Transverse colon (tissue), 4 donors: ENCODE measurements around the gene HRK. TPM values are rescaled to one million over a fixed set of nuclear protein-coding genes. Genes with fewer than 3 reads are reported as not detected.

Experiments
- DNase-seq: peaks from one replicate; pipeline ENCODE4 v3.0.0-alpha.2; 2019
- H3K27ac ChIP-seq, 4 donors: fragments of 200-600 bp; sonication (generic); 2 replicates each; pipeline ENCODE4 v1.5.1; 2016 to 2018; ENCODE audit warnings: inconsistent platforms in 4 of 4
- H3K27me3 ChIP-seq: fragments of 200-600 bp; sonication (generic); 2 replicates; pipeline ENCODE4 v1.5.1; 2017; ENCODE audit warnings: inconsistent platforms
- H3K36me3 ChIP-seq, 4 donors: fragments of 200-600 bp; sonication (generic); 2 replicates each; pipeline ENCODE4 v1.5.1; 2017 to 2019; ENCODE audit warnings: inconsistent platforms in 4 of 4
- H3K4me1 ChIP-seq, 4 donors: fragments of 200-600 bp; sonication (generic); 2 replicates each; pipeline ENCODE4 v1.5.1; 2017 to 2020; ENCODE audit warnings: inconsistent platforms in 4 of 4
- H3K4me3 ChIP-seq, 4 donors: fragments of 200-600 bp; sonication (generic); 1 replicate in 1 of 4; 2 replicates in 3 of 4; pipeline versions ENCODE4 v1.5.1 to v1.6.1; 2017 to 2019; ENCODE audit warnings: inconsistent platforms in 4 of 4
- H3K9me3 ChIP-seq, 2 donors: fragments of 200-600 bp; sonication (generic); 2 replicates each; pipeline ENCODE4 v1.5.1; 2017 to 2019; ENCODE audit warnings: inconsistent platforms in 2 of 2
- EP300 ChIP-seq: sonication (generic); formaldehyde crosslinking; IDR thresholded peaks from one replicate; pipeline ENCODE4 v1.6.1; 2017; ENCODE audit warnings: antibody characterized with exemption, low read depth
- POLR2A ChIP-seq: fragments of 450-650 bp; IDR thresholded peaks from one replicate; pipeline ENCODE4 v1.6.1; 2016; ENCODE audit warnings: antibody characterized with exemption, mild to moderate bottlenecking, moderate library complexity
- POLR2AphosphoS5 ChIP-seq, 3 donors: sonication (generic); formaldehyde crosslinking; IDR thresholded peaks; one replicate each; pipeline ENCODE4 v1.6.1; 2016; ENCODE audit warnings: antibody characterized with exemption in 3 of 3
- WGBS, 2 donors: methylation state at CpG; one replicate each; pipeline ENCODE4 v1.1.5; 2018; ENCODE audit warnings: low coverage in 1 of 2; 5-methylcytosine and 5-hydroxymethylcytosine counted together
- in situ Hi-C, 4 donors: fragments of 200-750 bp; cut with MboI; loops; one replicate each; pipeline versions ENCODE4 v1.15.0 to v1.15.1; 2017; ENCODE audit warnings: low sequenced_read_pairs in 3 of 4, low pct_ligation_motif_present in 1 of 4, low pct_unique_long_range_greater_than_20kb in 1 of 4
- intact Hi-C: fragments of 100-400 bp; cut with DNase I; formaldehyde crosslinking; loops from one replicate; pipeline ENCODE4 v1.15.1; 2023; ENCODE audit warnings: low total_unique reads
- total RNA-seq, 4 donors: library from RNA; depleted of rRNA; stranded (reverse); fragments of >200 nt; gene quantifications; one replicate each; pipeline ENCODE4 v1.1.0, GENCODE V29; 2016
- TF ChIP-seq, protein P1 (sequence below), 5 experiments: fragments of 200-600 bp in 3 of 5; fragments of 450-650 bp in 2 of 5; sonication (generic) in 3 of 5; IDR thresholded peaks; 1 replicate in 2 of 5; 2 replicates in 3 of 5; pipeline ENCODE4 v1.5.1; 2016 to 2017; ENCODE audit warnings: antibody characterized with exemption in 5 of 5, inconsistent platforms in 3 of 5, mild to moderate bottlenecking in 2 of 5, moderate library complexity in 1 of 5

HRK gene
- total RNA-seq, 4 donors from 2014 or later, result 0.48 TPM; not detected in 3

DNA sequence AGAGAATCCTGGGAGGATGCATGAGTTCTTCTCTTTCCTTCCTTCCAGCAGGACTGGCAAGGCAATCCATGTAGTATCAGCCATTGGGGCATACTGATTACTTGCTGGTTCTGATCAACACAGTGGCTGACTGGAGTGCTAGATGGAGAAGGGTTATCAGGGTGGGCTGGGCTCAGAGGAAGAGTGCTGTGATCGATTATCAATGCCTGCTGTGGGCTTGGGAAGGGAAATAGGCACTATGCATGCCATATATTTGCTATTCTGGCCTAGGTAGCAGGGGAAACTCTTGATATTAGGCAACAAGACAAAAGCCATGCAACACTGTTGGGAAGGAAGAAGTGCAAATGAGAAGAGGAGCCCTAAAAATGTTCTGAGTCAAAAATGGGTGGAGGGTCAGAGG lies 45.8 kb downstream of the HRK start:
- no peaks in the 10 kb centered on the region for H3K4me1 ChIP-seq
- no peak for DNase-seq
- H3K27me3 ChIP-seq, result no peaks in the 10 kb centered on the region
- no peaks in the 10 kb centered on the region for H3K9me3 ChIP-seq
- H3K36me3 ChIP-seq, result no peaks in the 10 kb centered on the region
- 67 to 94% methylated on average over 1 of the region's 1 CpG for WGBS, 2 donors
- in situ Hi-C loops (no loop called here), intact Hi-C loops (no loop called here)
- H3K4me3 ChIP-seq, result no peak overlapping the region
- TF ChIP-seq EP300 (no peak), POLR2A (no peak), POLR2AphosphoS5 (IDR thresholded peaks at IDR 0.05) (no peak)
- TF ChIP-seq, protein P1, sequence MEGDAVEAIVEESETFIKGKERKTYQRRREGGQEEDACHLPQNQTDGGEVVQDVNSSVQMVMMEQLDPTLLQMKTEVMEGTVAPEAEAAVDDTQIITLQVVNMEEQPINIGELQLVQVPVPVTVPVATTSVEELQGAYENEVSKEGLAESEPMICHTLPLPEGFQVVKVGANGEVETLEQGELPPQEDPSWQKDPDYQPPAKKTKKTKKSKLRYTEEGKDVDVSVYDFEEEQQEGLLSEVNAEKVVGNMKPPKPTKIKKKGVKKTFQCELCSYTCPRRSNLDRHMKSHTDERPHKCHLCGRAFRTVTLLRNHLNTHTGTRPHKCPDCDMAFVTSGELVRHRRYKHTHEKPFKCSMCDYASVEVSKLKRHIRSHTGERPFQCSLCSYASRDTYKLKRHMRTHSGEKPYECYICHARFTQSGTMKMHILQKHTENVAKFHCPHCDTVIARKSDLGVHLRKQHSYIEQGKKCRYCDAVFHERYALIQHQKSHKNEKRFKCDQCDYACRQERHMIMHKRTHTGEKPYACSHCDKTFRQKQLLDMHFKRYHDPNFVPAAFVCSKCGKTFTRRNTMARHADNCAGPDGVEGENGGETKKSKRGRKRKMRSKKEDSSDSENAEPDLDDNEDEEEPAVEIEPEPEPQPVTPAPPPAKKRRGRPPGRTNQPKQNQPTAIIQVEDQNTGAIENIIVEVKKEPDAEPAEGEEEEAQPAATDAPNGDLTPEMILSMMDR (IDR thresholded peaks at IDR 0.05), result no peak
- no peak overlapping the region for H3K27ac ChIP-seq

DNA sequence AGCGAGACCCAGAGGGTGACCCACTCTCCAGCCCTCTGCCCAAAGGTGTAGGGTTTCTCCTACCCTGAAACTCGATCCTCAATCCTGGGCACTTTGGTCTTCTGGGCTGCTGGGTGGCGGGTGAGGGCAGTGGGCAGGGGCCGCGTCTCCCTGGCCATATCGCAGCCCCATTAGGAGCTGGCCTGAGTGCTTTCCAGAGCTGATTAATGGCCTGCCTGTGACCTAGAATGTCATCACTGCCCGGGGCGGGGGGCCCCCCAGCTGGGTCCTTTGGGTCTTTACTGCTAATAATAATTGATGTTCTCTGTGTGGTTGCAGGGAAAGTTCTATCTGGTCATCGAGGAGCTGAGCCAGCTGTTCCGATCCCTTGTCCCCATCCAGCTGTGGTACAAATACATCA lies 47.8 kb downstream of the HRK start:
- H3K27ac ChIP-seq, result no peak overlapping the region
- intact Hi-C loops, result no loop called here
- H3K4me1 ChIP-seq, result no peaks in the 10 kb centered on the region
- in situ Hi-C loops, result no loop called here
- no peaks in the 10 kb centered on the region for H3K27me3 ChIP-seq
- WGBS, 2 donors, result 92% methylated on average over 10 of the region's 10 CpGs; no CpG with 5 or more reads in 1 of the 2 donors
- no peaks in the 10 kb centered on the region for H3K36me3 ChIP-seq
- no peak overlapping the region for H3K4me3 ChIP-seq
- no peak for DNase-seq
- H3K9me3 ChIP-seq, result no peaks in the 10 kb centered on the region
- TF ChIP-seq, protein P1 (IDR thresholded peaks at IDR 0.05), result no peak
- no peak for TF ChIP-seq POLR2A
- no peak for TF ChIP-seq EP300
- no peak for TF ChIP-seq POLR2AphosphoS5 (IDR thresholded peaks at IDR 0.05)

DNA sequence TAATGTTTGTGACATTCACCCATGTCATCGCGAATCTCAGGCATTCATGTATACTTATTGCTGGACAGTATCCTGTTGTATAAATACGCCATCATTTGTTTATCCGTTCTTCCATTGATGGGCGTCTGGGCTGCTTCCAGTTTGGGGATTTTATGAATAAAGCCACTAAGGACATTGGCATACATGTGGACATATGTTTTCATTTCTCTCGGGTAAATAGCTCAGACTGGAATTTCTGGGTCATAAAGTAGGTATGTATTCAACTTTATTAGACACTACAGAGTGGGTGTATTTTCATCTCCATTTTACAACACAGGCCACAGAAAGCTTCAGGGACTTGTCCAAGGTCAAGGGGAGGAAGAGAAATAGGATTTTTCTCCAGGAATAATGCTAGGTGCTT lies 48.9 kb downstream of the HRK start:
- H3K36me3 ChIP-seq, result no peaks in the 10 kb centered on the region
- no peaks in the 10 kb centered on the region for H3K4me1 ChIP-seq
- 26 to 40% methylated on average over 1 to 6 of the region's 6 CpGs for WGBS, 2 donors
- in situ Hi-C loops, result no loop called here
- TF ChIP-seq, protein P1 (IDR thresholded peaks at IDR 0.05), result no peak
- no peak for TF ChIP-seq EP300
- TF ChIP-seq POLR2A, result no peak
- no peak for TF ChIP-seq POLR2AphosphoS5 (IDR thresholded peaks at IDR 0.05)
- H3K4me3 ChIP-seq, result no peak overlapping the region
- no peak overlapping the region for H3K27ac ChIP-seq
- DNase-seq, result no peak
- no peaks in the 10 kb centered on the region for H3K9me3 ChIP-seq
- intact Hi-C loops, result no loop called here
- H3K27me3 ChIP-seq, result no peaks in the 10 kb centered on the region

DNA sequence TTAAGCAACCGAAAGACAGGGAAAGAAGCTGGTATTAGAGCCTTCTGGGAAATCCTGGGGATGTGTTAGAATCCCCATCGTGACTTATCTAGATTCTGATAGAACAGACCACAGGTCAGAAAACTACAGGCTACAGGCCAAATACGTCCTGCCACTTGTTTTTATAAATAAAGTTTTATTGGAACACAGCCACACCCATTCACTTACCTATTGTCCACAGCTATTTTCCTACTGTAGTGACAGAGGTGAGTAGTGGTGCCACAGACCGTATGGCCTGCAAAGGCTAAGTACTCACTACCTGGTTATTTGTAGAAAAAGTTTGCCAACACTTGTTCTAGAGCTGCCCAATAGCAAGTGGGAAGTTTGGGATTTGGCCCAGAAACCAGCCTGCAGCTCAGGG lies 53.8 kb downstream of the HRK start:
- no peak overlapping the region for H3K27ac ChIP-seq
- H3K36me3 ChIP-seq, result no peaks in the 10 kb centered on the region
- H3K4me3 ChIP-seq, result no peak overlapping the region
- H3K9me3 ChIP-seq, result peaks cover 0 to 6% of the 10 kb centered on the region in 2 donors
- no peaks in the 10 kb centered on the region for H3K27me3 ChIP-seq
- H3K4me1 ChIP-seq, result no peaks in the 10 kb centered on the region
- in situ Hi-C loops (loop anchor here in 1 of 4 donors (10.0 kb wide), 1 partner anchor 93 kb away; the partner anchor contains the start of genes RNFT2 and SPRING1), intact Hi-C loops (no loop called here)
- 76 to 82% methylated on average over 2 to 4 of the region's 4 CpGs for WGBS, 2 donors
- DNase-seq, result no peak
- TF ChIP-seq EP300 (no peak), POLR2A (no peak), POLR2AphosphoS5 (IDR thresholded peaks at IDR 0.05) (no peak)
- TF ChIP-seq, protein P1 (IDR thresholded peaks at IDR 0.05), result no peak
